Measurements from ENCODE around the gene PBX1.

The PBX1 gene

DNA sequence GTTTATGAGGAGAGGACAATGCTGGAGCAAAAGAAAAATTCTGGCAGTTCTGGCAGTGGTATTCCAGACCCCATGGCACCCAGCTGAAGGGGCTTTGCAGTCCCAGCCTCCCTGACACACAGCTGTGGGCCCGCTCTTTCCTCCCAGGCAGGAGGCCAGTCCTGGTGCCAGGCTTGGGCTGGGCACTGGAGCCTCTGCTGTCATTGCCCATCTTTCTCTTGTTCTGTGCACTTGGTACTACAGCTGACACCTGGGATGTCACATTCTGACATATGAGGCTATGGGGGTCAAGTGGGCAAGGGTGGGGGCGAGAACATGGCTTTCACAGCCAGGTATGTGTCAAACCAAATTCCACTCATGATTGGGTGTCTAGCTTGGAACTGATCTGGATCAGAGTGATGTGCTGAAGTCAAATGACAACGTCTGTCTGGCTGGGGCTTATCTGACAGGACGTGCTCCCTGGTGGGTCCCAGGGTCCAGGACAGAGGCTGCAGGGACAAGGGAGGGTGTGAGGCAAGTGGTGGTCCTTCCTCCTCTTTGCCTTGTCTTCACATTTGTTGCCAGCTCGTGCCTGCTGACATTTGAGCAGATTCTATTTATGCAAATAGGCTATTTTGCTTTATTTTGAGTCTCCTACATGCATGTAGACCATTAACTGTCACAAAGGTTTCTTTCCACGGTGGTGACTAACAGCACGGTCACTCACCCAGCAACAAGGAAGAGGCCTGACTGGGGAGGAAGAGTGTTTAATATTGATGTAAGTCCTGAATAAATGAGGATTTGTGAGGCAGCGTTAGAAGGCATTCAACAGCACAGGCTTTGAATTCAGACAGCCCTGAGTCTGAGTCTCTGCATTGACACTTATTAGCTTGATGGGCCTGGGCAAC, 336.3 kb downstream of the PBX1 start:
- no peak for DNase-seq

DNA sequence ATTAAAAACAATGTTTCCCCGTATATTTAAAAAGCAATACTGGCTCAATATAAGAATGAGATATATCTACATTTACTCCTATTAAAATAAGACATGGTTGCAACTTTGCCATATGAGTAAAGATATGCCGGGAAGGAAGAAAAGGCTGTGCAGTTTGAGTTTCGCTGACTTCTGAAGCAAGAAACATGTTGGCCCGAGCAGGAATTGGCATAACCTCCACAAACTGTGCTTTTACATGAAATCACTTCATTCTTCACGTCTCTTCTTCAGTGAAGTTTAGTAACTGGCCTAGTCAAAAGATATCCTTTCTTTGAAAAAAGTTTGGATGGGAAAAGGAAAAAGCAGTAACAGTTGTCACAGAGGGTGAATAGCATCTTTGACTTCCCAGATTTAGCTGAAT, 342.0 kb downstream of the PBX1 start:
- no peak for DNase-seq

Data from fibroblast of upper back skin (primary cell).